Right lobe of liver (tissue), 4 donors: Measurements from ENCODE around the gene WNT5B.

Source experiments
- CTCF ChIP-seq, 4 donors: fragments of 200-600 bp in 3 of 4; fragments of 450-650 bp in 1 of 4; IDR thresholded peaks; one replicate each; pipeline versions ENCODE4 v1.5.1 to v1.8.0; 2016 to 2022; ENCODE audit warnings: antibody characterized with exemption in 4 of 4, mild to moderate bottlenecking in 2 of 4
- POLR2A ChIP-seq: fragments of 450-650 bp; IDR thresholded peaks from one replicate; pipeline ENCODE4 v1.6.1; 2017; ENCODE audit warnings: antibody characterized with exemption, mild to moderate bottlenecking
- donor health status: DM: no; HTN: no; CAD: no.
- donor health status: DM: no; HTN: no; CAD: no.
- donor health status: DM: no; HTN: yes; CAD: no.

- TF ChIP-seq CTCF (IDR thresholded peaks at IDR 0.05) (no peak), POLR2A (no peak)
Measured at GRCh38 chr12:1643905-1644533, 15.0 kb downstream of the WNT5B start.
